ENCODE results near the gene CIB4. TPM values are rescaled to one million over a fixed set of nuclear protein-coding genes. Genes with fewer than 3 reads are reported as not detected.

Gene CIB4
- total and polyA plus RNA-seq, 9 of the 15 experiments (the other 6 are each of a cell fraction or from before 2014, with no cell fraction given), result not detected

- Histone ChIP-seq H3K36me3 (ENCODE audit: control insufficient read depth, insufficient read depth, low read length) (no peaks in the 10 kb centered on the region), H2AFZ (ENCODE audit: low read depth, low read length) (no peak overlapping the region), H4K20me1 (replicated peaks; ENCODE audit: control insufficient read depth, insufficient read depth, low read length) (no peaks in the 10 kb centered on the region), H3K27me3 (ENCODE audit: control insufficient read depth in 2 of 2, insufficient read depth in 2 of 2, low read length in 2 of 2) (peaks cover 10 to 47% of the 10 kb centered on the region in 2 experiments; a peak in 4 of 5 replicates), H3K79me2 (ENCODE audit: control insufficient read depth, insufficient read depth, low read length) (no peaks in the 10 kb centered on the region), H3K4me2 (ENCODE audit: insufficient read depth, low read length) (no peak overlapping the region), H3K9ac (ENCODE audit: insufficient read depth in 1 of 2, low read depth in 2 of 2, low read length in 2 of 2) (no peak overlapping the region), H3K27ac (ENCODE audit: extremely low read depth, low read depth, low read length) (no peak overlapping the region), H3K9me1 (ENCODE audit: control insufficient read depth, insufficient read depth, low read length) (no peaks in the 10 kb centered on the region), H3K9me3 (replicated peaks; ENCODE audit: control insufficient read depth, insufficient read depth, low read depth, low read length) (no peaks in the 10 kb centered on the region), H3K4me1 (replicated peaks in 1 of 2; ENCODE audit: control insufficient read depth in 2 of 2, insufficient read depth in 2 of 2, low read length in 2 of 2) (no peaks in the 10 kb centered on the region), H3K4me3 (no peak overlapping the region)
- no peak for DNase-seq (ENCODE audit: extremely low read depth in 1 of 4, low spot score in 3 of 4)
- in situ Hi-C loops (cut with MboI) (no loop called here), intact Hi-C loops (cut with micrococcal nuclease) (no loop called here)
- POLR2A ChIA-PET, result interaction anchor here (1.9 kb wide), 1 partner anchor 9 kb away, joined by 6 read pairs; no protein-coding TSS in a partner anchor
- TF ChIP-seq CHD4 (IDR thresholded peaks at IDR 0.05; ENCODE audit: insufficient read depth, insufficient replicate concordance, low read depth, low read length, poor library complexity, severe bottlenecking), result no peak
- no peak for TF ChIP-seq ETV5 (CRISPR knock-in tag; IDR thresholded peaks at IDR 0.05; ENCODE audit: low read depth)
- no peak for TF ChIP-seq EP300 (IDR thresholded peaks at IDR 0.05; ENCODE audit: low read length)
- TF ChIP-seq GTF2A2 (tag; IDR thresholded peaks at IDR 0.05), result no peak
- TF ChIP-seq, protein P1, sequence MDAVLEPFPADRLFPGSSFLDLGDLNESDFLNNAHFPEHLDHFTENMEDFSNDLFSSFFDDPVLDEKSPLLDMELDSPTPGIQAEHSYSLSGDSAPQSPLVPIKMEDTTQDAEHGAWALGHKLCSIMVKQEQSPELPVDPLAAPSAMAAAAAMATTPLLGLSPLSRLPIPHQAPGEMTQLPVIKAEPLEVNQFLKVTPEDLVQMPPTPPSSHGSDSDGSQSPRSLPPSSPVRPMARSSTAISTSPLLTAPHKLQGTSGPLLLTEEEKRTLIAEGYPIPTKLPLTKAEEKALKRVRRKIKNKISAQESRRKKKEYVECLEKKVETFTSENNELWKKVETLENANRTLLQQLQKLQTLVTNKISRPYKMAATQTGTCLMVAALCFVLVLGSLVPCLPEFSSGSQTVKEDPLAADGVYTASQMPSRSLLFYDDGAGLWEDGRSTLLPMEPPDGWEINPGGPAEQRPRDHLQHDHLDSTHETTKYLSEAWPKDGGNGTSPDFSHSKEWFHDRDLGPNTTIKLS (IDR thresholded peaks at IDR 0.05; ENCODE audit: borderline replicate concordance, low read depth), result no peak
- WGBS (ENCODE audit: insufficient coverage, low coverage, missing lambda C conversion rate), result 0% methylated on average over 5 of the region's 5 CpGs
- CTCF ChIA-PET (ENCODE audit: low intra/inter-chr PET ratio), result no interaction called here
- FAIRE-seq, result no peak
- ATAC-seq, result no peak
- no TSS peak for BruUV-seq (replicated peaks)
Measured at GRCh38 chr2:26670931-26671460, 29.8 kb upstream of the CIB4 start.
